Measurements from ENCODE around the gene SLC36A1. TPM values are rescaled to one million over a fixed set of nuclear protein-coding genes. Genes with fewer than 3 reads are reported as not detected.

The SLC36A1 gene
- total RNA-seq, 1 experiment from 2014 or later, result 15.0 TPM

DNA sequence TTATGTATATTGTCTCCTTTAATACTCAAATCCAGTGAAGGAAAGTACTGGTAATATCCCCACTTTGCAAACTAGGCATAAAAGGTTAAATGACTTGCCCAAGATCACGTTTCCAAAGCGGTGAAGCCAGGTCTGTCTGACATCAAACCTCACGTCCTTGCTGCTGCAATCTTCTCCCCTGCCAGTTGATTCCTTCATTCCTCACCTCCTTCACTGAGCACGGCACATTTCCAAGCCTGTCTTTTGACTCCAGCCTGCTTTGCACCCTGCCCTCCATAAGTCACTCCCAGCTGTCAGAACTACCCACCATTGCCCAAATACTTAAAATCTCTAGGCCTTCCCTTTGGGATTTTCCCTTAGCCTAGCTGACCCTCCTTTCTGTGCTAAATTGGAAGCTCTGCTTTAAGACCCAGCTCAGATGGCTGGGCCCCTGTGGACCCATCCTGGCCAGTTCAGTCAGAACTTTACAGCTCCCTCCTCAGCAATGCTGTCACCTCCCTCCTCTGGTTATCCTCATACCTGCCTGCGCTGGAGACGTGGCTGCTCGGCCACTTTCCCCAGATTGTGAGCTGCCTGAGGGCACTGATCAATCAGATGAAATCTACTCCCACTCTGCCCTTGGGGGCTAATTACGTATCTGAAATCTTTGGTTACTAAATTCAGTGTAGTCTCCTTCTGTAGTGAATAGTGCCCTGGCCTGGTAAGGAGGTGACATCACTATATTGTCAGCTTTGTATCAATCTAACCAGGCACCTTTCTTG is 51.2 kb downstream of the SLC36A1 start:
- no peak overlapping the region for H3K4me3 Mint-ChIP-seq

More for the DNA sequence above, 51.2 kb downstream of the SLC36A1 start:
- Mint-ChIP-seq H3K27me3 (ENCODE audit: low read depth) (no peaks in the 10 kb centered on the region), H3K36me3 (ENCODE audit: insufficient read depth in 1 of 3, low read depth in 3 of 3) (peaks cover 4 to 14% (median 13%) of the 10 kb centered on the region in 3 experiments), H3K4me1 (peaks cover 40 to 44% of the 10 kb centered on the region in 2 experiments), H3K9me3 (peaks cover 3 to 6% of the 10 kb centered on the region in 2 experiments; a peak in 4 of 5 replicates), H3K27ac (peak overlapping the region; percentile 4 to 47 (median 44); a peak in 6 of 7 replicates)
- no peak overlapping the region for H3K9ac ChIP-seq (ENCODE audit: extremely low read depth, insufficient read length, low read length)
- H2AFZ ChIP-seq (ENCODE audit: low read length), result no peak overlapping the region
- H3T11ph ChIP-seq (ENCODE audit: low read length), result no peak overlapping the region
- H3K4me1 ChIP-seq (ENCODE audit: insufficient read depth, low read length), result peaks cover 2% of the 10 kb centered on the region; the same call in 1 of the 2 replicates
- H3K27ac ChIP-seq (ENCODE audit: insufficient read length, low read depth, low read length), result no peak overlapping the region
- H3K4me2 ChIP-seq (ENCODE audit: insufficient read depth, insufficient read length, low read length), result no peak overlapping the region
- H2BK15ac ChIP-seq (ENCODE audit: low read depth, low read length), result no peak overlapping the region
- no peak overlapping the region for H3K4ac ChIP-seq (ENCODE audit: low read depth, low read length)
- H4K20me1 ChIP-seq (ENCODE audit: control insufficient read depth, insufficient read depth, insufficient read length), result no peaks in the 10 kb centered on the region
- H2BK5ac ChIP-seq (ENCODE audit: insufficient read length, low read length), result no peak overlapping the region
- no peak overlapping the region for H2AK5ac ChIP-seq (ENCODE audit: insufficient read length, low read length)
- no peak overlapping the region for H4K8ac ChIP-seq (replicated peaks; ENCODE audit: insufficient read length, low read depth, low read length)
- no peaks in the 10 kb centered on the region for H3K23me2 ChIP-seq (ENCODE audit: insufficient read length, low read depth, low read length, poor library complexity, severe bottlenecking)
- no peaks in the 10 kb centered on the region for H3K79me1 ChIP-seq (ENCODE audit: insufficient read depth, low read depth, low read length, poor library complexity, severe bottlenecking)
- no peak overlapping the region for H3K23ac ChIP-seq (ENCODE audit: insufficient read length, low read depth, low read length)
- no peaks in the 10 kb centered on the region for H3K79me2 ChIP-seq (ENCODE audit: insufficient read depth, low read length)
- no peak overlapping the region for H2BK12ac ChIP-seq (ENCODE audit: insufficient read length, low read depth, low read length)
- no peak overlapping the region for H4K91ac ChIP-seq (ENCODE audit: insufficient read length, low read depth, low read length)
- no peak overlapping the region for H4K5ac ChIP-seq (ENCODE audit: insufficient read length, low read depth, low read length)
- H3K56ac ChIP-seq (ENCODE audit: insufficient read length, low read depth, low read length), result no peak overlapping the region
- H3K14ac ChIP-seq (ENCODE audit: insufficient read depth, low read length), result no peak overlapping the region
- WGBS (ENCODE audit: extremely low coverage, insufficient read length, low lambda C conversion rate), result no CpG with 5 or more reads among the region's 8 CpGs
- no peak overlapping the region for H2BK20ac ChIP-seq (ENCODE audit: low read depth, low read length, poor library complexity, severe bottlenecking)
- TF ChIP-seq, protein P1, sequence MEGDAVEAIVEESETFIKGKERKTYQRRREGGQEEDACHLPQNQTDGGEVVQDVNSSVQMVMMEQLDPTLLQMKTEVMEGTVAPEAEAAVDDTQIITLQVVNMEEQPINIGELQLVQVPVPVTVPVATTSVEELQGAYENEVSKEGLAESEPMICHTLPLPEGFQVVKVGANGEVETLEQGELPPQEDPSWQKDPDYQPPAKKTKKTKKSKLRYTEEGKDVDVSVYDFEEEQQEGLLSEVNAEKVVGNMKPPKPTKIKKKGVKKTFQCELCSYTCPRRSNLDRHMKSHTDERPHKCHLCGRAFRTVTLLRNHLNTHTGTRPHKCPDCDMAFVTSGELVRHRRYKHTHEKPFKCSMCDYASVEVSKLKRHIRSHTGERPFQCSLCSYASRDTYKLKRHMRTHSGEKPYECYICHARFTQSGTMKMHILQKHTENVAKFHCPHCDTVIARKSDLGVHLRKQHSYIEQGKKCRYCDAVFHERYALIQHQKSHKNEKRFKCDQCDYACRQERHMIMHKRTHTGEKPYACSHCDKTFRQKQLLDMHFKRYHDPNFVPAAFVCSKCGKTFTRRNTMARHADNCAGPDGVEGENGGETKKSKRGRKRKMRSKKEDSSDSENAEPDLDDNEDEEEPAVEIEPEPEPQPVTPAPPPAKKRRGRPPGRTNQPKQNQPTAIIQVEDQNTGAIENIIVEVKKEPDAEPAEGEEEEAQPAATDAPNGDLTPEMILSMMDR (conservative IDR thresholded peaks at IDR 0.05), result no peak
- H3K9me3 ChIP-seq (ENCODE audit: control insufficient read depth, low read depth, low read length), result no peaks in the 10 kb centered on the region
- H2BK120ac ChIP-seq (ENCODE audit: low read depth, low read length, poor library complexity, severe bottlenecking), result no peak overlapping the region
- no peak overlapping the region for H3K18ac ChIP-seq (ENCODE audit: insufficient read length, low read depth, low read length)
- no peaks in the 10 kb centered on the region for H3K27me3 ChIP-seq (ENCODE audit: insufficient read depth, low read length)
- DNase-seq, result no peak

Measured in H9 (cell line).